Astrocyte (in vitro differentiated cells and primary cell): ENCODE data around the gene TFPI2.

Experiments
- CTCF ChIP-seq: IDR thresholded peaks from 2 replicates; pipeline ENCODE4 v1.5.1; 2011; ENCODE audit warnings: low read depth, mild to moderate bottlenecking, inconsistent platforms, low read length, moderate library complexity; ENCODE audit not compliant: insufficient read depth
- EZH2 ChIP-seq: IDR thresholded peaks from 2 replicates; pipeline ENCODE4 v1.6.1; 2012; ENCODE audit warnings: mild to moderate bottlenecking, low read length, inconsistent platforms; ENCODE audit not compliant: insufficient read depth

- TF ChIP-seq CTCF (no peak), EZH2 (no peak)
Measured at GRCh38 chr7:93873998-93874574, 16.5 kb downstream of the TFPI2 start.
